ENCODE measurements around the gene NRL. TPM values are rescaled to one million over a fixed set of nuclear protein-coding genes. Genes with fewer than 3 reads are reported as not detected.
"Not testable (repeated sequence)": the region's sequence is repeated elsewhere in the genome, so short reads cannot be mapped to it uniquely, and the experiment has no call there.

Gene NRL
- total and polyA plus RNA-seq, 10 of the 15 experiments (the other 5 are each of a cell fraction or from before 2014, with no cell fraction given): 0.11 to 4.4 (median 2.2) TPM

- ChIA-PET SMC1A (ENCODE audit: uncharacterized antibody, unreplicated experiment) (interaction anchor here (1.4 to 1.8 kb wide), 2 partner anchors 10 to 57 kb away, joined by 4 to 5 read pairs; no protein-coding TSS in a partner anchor), POLR2A (interaction anchor here (0.8 to 1.2 kb wide), 6 partner anchors 24 to 65 kb away, joined by 3 to 6 read pairs (median 3); no protein-coding TSS in a partner anchor), RAD21 (ENCODE audit: unreplicated experiment) (interaction anchor here (0.7 to 2.1 kb wide), 5 partner anchors 8 to 64 kb away, joined by 3 to 9 read pairs (median 6); partner anchors contain the start of genes DCAF11 and NRL), CTCF (interaction anchor here (0.7 to 1.4 kb wide), 7 partner anchors 39 to 381 kb away, joined by 3 to 11 read pairs (median 3); partner anchors contain the start of gene IRF9)
- peak overlapping the region; percentile 74 for H3K4me3 ChIP-seq
- TF ChIP-seq CBX3 (IDR thresholded peaks at IDR 0.05; ENCODE audit: borderline replicate concordance, low read depth) (no peak), MLLT1 (IDR thresholded peaks at IDR 0.05) (peak; percentile 95), SMAD5 (IDR thresholded peaks at IDR 0.05; ENCODE audit: low read depth) (0 out of 2 replicates have a peak, but pooled peaks have one; percentile 33), TCF12 (IDR thresholded peaks at IDR 0.05; ENCODE audit: low read depth, low read length) (no peak)
- H3K27me3 ChIP-seq (replicated peaks in 1 of 2; ENCODE audit: control insufficient read depth in 2 of 2, insufficient read depth in 2 of 2, low read length in 1 of 2): peaks cover 0 to 3% of the 10 kb centered on the region in 2 experiments; a peak in 1 of 4 replicates
- peak overlapping the region; percentile 31; the same call in 1 of the 2 replicates for H3K27ac ChIP-seq (ENCODE audit: control insufficient read depth, insufficient read depth)
- peak overlapping the region; percentile 77 for H3K9ac ChIP-seq (ENCODE audit: control insufficient read depth, insufficient read depth, low read length)
- intact Hi-C loops (cut with micrococcal nuclease; ENCODE audit: unreplicated experiment) (no loop called here), in situ Hi-C loops (cut with MboI) (no loop called here)
- DNase-seq (ENCODE audit: low read depth, low spot score): no peak
- WGBS (ENCODE audit: insufficient coverage, insufficient replicate concordance, low lambda C conversion rate, missing lambda C conversion rate): 23% methylated on average over 19 of the region's 20 CpGs
- no peak for FAIRE-seq
- no peaks in the 10 kb centered on the region for H3K9me3 ChIP-seq (replicated peaks; ENCODE audit: control insufficient read depth, insufficient read depth, low read length)
- peak overlapping the region; percentile 82 for H2AFZ ChIP-seq (ENCODE audit: control insufficient read depth, low read depth, low read length)
- H3K36me3 ChIP-seq (ENCODE audit: control insufficient read depth in 2 of 2, insufficient read depth in 2 of 2, low read length in 1 of 2): no peaks in the 10 kb centered on the region
- H4K20me1 ChIP-seq (ENCODE audit: control insufficient read depth, insufficient read depth): no peaks in the 10 kb centered on the region
- peak overlapping the region; percentile 99 for H3K4me2 ChIP-seq (ENCODE audit: control insufficient read depth, insufficient read depth)
- ATAC-seq: no peak; the same call in 1 of the 3 replicates
- peaks cover 23% of the 10 kb centered on the region for H3K4me1 ChIP-seq (ENCODE audit: control insufficient read depth, insufficient read depth, low read length)
- BruUV-seq (replicated peaks): no TSS peak
- no peaks in the 10 kb centered on the region for H3K79me2 ChIP-seq (ENCODE audit: control insufficient read depth, insufficient read depth, low read length)
Observed at GRCh38 chr14:24051176-24051788, 63.5 kb downstream of the NRL start.

DNA sequence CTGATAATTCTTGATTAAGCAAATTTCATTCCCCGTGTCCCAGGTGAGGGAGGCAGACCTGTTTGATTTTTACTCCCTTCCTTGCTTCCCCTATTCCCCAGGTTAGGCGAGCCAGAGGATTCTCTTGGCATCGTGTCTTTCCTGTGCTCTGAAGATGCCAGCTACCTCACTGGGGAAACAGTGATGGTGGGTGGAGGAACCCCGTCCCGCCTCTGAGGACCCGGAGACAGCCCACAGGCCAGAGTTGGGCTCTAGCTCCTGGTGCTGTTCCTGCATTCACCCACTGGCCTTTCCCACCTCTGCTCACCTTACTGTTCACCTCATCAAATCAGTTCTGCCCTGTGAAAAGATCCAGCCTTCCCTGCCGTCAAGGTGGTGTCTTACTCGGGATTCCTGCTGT, 64.0 kb downstream of the NRL start:
- ATAC-seq; H3K27me3 ChIP-seq (replicated peaks in 1 of 2; ENCODE audit: control insufficient read depth in 2 of 2, insufficient read depth in 2 of 2, low read length in 1 of 2); intact Hi-C loops (cut with micrococcal nuclease; ENCODE audit: unreplicated experiment); BruUV-seq (replicated peaks); H3K79me2 ChIP-seq (ENCODE audit: control insufficient read depth, insufficient read depth, low read length); DNase-seq (ENCODE audit: low read depth, low spot score); H2AFZ ChIP-seq (ENCODE audit: control insufficient read depth, low read depth, low read length); H3K9me3 ChIP-seq (replicated peaks; ENCODE audit: control insufficient read depth, insufficient read depth, low read length); FAIRE-seq; H3K4me2 ChIP-seq (ENCODE audit: control insufficient read depth, insufficient read depth); H3K27ac ChIP-seq (ENCODE audit: control insufficient read depth, insufficient read depth); H4K20me1 ChIP-seq (ENCODE audit: control insufficient read depth, insufficient read depth); H3K4me3 ChIP-seq; in situ Hi-C loops (cut with MboI); H3K36me3 ChIP-seq (ENCODE audit: control insufficient read depth in 2 of 2, insufficient read depth in 2 of 2, low read length in 1 of 2); H3K9ac ChIP-seq (ENCODE audit: control insufficient read depth, insufficient read depth, low read length): not testable (repeated sequence)
- H3K4me1 ChIP-seq (ENCODE audit: control insufficient read depth, insufficient read depth, low read length): peaks cover 23% of the 10 kb centered on the region
- POLR2A ChIA-PET: interaction anchor here (1.1 to 1.2 kb wide), 2 partner anchors 25 to 40 kb away, joined by 3 read pairs; no protein-coding TSS in a partner anchor
- WGBS (ENCODE audit: insufficient coverage, insufficient replicate concordance, low lambda C conversion rate, missing lambda C conversion rate): 73% methylated on average over 8 of the region's 8 CpGs
- CTCF ChIA-PET: interaction anchor here (0.9 to 1.1 kb wide), 2 partner anchors 59 to 381 kb away, joined by 3 read pairs; no protein-coding TSS in a partner anchor
- SMC1A ChIA-PET (ENCODE audit: uncharacterized antibody, unreplicated experiment): interaction anchor here (1.8 kb wide), 1 partner anchor 58 kb away, joined by 5 read pairs; no protein-coding TSS in a partner anchor
- RAD21 ChIA-PET (ENCODE audit: unreplicated experiment): interaction anchor here (0.7 to 2.1 kb wide), 3 partner anchors 7 to 58 kb away, joined by 3 to 9 read pairs (median 6); no protein-coding TSS in a partner anchor

Data from GM12878 (cell line).